Tibial artery (tissue), 4 donors: ENCODE measurements around the gene PDE6H.
A peak's percentile ranks its signal among the peaks of the same experiment; 100 is the strongest.

Experiments
- DNase-seq, 2 donors: peaks; one replicate each; pipeline ENCODE4 v3.0.0-alpha.2; 2019
- H3K27ac ChIP-seq, 2 donors: fragments of 200-600 bp; sonication (generic) in 1 of 2; 1 replicate in 1 of 2; 2 replicates in 1 of 2; pipeline ENCODE4 v1.5.1; 2018 to 2019; ENCODE audit warnings: mild to moderate bottlenecking in 1 of 2
- H3K27me3 ChIP-seq, 2 donors: fragments of 200-600 bp; sonication (generic) in 1 of 2; one replicate each; pipeline versions ENCODE4 v1.5.1 to v1.6.0; 2016 to 2019
- H3K36me3 ChIP-seq, 3 donors: fragments of 200-600 bp; sonication (generic) in 2 of 3; one replicate each; pipeline ENCODE4 v1.5.1; 2016 to 2019; ENCODE audit warnings: mild to moderate bottlenecking in 2 of 3
- H3K4me1 ChIP-seq, 4 donors: fragments of 200-600 bp; sonication (generic) in 2 of 4; 1 replicate in 3 of 4; 2 replicates in 1 of 4; pipeline ENCODE4 v1.5.1; 2016 to 2019
- H3K4me3 ChIP-seq, 2 donors: fragments of 200-600 bp; sonication (generic) in 1 of 2; 1 replicate in 1 of 2; 2 replicates in 1 of 2; pipeline ENCODE4 v1.5.1; 2018 to 2019; ENCODE audit warnings: mild to moderate bottlenecking in 2 of 2
- H3K9me3 ChIP-seq, 3 donors: fragments of 200-600 bp; sonication (generic) in 1 of 3; one replicate each; pipeline ENCODE4 v1.5.1; 2016 to 2019
- intact Hi-C: fragments of 100-400 bp; cut with DNase I; formaldehyde crosslinking; loops from one replicate; pipeline ENCODE4 v1.15.0; 2023; ENCODE audit warnings: low total_unique reads
- TF ChIP-seq, protein P1 (sequence below), 2 experiments: fragments of 200-600 bp in 1 of 2; fragments of 450-650 bp in 1 of 2; IDR thresholded peaks; one replicate each; pipeline ENCODE4 v1.5.1; 2017 to 2019; ENCODE audit warnings: antibody characterized with exemption in 2 of 2, mild to moderate bottlenecking in 1 of 2, moderate library complexity in 1 of 2

PDE6H gene

GRCh38 chr12:14989790-14990189 is 16.9 kb downstream of the PDE6H start:
- DNase-seq: no peak
- Histone ChIP-seq H3K27me3 (no peaks in the 10 kb centered on the region), H3K36me3 (no peaks in the 10 kb centered on the region), H3K4me3 (no peak overlapping the region), H3K27ac (no peak overlapping the region), H3K4me1 (peaks cover 0 to 8% (median 0%) of the 10 kb centered on the region in 4 donors), H3K9me3 (no peaks in the 10 kb centered on the region)
- intact Hi-C loops: loop anchor here (5.0 to 10.0 kb wide), 3 partner anchors 55 to 267 kb away; partner anchors contain the start of gene ERP27
- TF ChIP-seq, protein P1, sequence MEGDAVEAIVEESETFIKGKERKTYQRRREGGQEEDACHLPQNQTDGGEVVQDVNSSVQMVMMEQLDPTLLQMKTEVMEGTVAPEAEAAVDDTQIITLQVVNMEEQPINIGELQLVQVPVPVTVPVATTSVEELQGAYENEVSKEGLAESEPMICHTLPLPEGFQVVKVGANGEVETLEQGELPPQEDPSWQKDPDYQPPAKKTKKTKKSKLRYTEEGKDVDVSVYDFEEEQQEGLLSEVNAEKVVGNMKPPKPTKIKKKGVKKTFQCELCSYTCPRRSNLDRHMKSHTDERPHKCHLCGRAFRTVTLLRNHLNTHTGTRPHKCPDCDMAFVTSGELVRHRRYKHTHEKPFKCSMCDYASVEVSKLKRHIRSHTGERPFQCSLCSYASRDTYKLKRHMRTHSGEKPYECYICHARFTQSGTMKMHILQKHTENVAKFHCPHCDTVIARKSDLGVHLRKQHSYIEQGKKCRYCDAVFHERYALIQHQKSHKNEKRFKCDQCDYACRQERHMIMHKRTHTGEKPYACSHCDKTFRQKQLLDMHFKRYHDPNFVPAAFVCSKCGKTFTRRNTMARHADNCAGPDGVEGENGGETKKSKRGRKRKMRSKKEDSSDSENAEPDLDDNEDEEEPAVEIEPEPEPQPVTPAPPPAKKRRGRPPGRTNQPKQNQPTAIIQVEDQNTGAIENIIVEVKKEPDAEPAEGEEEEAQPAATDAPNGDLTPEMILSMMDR (IDR thresholded peaks at IDR 0.05): no peak

GRCh38 chr12:14991069-14991468 is 18.2 kb downstream of the PDE6H start:
- Histone ChIP-seq H3K4me3 (no peak overlapping the region), H3K36me3 (no peaks in the 10 kb centered on the region), H3K27me3 (no peaks in the 10 kb centered on the region), H3K27ac (no peak overlapping the region), H3K4me1 (peaks cover 0 to 13% (median 5%) of the 10 kb centered on the region in 4 donors), H3K9me3 (no peaks in the 10 kb centered on the region)
- TF ChIP-seq, protein P1 (IDR thresholded peaks at IDR 0.05): no peak
- intact Hi-C loops: loop anchor here (5.0 kb wide), 1 partner anchor 269 kb away; no protein-coding TSS in a partner anchor
- DNase-seq: no peak

- TF ChIP-seq, protein P1 (IDR thresholded peaks at IDR 0.05): no peak
- Histone ChIP-seq H3K4me3 (no peak overlapping the region), H3K4me1 (peaks cover 0 to 13% (median 5%) of the 10 kb centered on the region in 4 donors), H3K9me3 (no peaks in the 10 kb centered on the region), H3K36me3 (no peaks in the 10 kb centered on the region), H3K27me3 (no peaks in the 10 kb centered on the region), H3K27ac (no peak overlapping the region)
- no peak for DNase-seq
- intact Hi-C loops: loop anchor here (5.0 kb wide), 1 partner anchor 270 kb away; no protein-coding TSS in a partner anchor
Observed at GRCh38 chr12:14992673-14993072, 19.8 kb downstream of the PDE6H start.

GRCh38 chr12:14993117-14993516 is 20.3 kb downstream of the PDE6H start:
- intact Hi-C loops: loop anchor here (5.0 kb wide), 1 partner anchor 271 kb away; no protein-coding TSS in a partner anchor
- Histone ChIP-seq H3K27me3 (no peaks in the 10 kb centered on the region), H3K9me3 (no peaks in the 10 kb centered on the region), H3K4me1 (peaks cover 0 to 13% (median 5%) of the 10 kb centered on the region in 4 donors), H3K36me3 (no peaks in the 10 kb centered on the region), H3K4me3 (no peak overlapping the region), H3K27ac (no peak overlapping the region)
- DNase-seq: no peak
- TF ChIP-seq, protein P1 (IDR thresholded peaks at IDR 0.05): no peak

- TF ChIP-seq, protein P1 (IDR thresholded peaks at IDR 0.05): no peak
- no peak overlapping the region for H3K4me3 ChIP-seq
- H3K36me3 ChIP-seq: no peaks in the 10 kb centered on the region
- peak in 1 of 2 donors; percentile 24 for DNase-seq
- H3K4me1 ChIP-seq: peaks cover 0 to 19% (median 6%) of the 10 kb centered on the region in 4 donors
- H3K27ac ChIP-seq: peak overlapping the region; percentile 5 to 43
- intact Hi-C loops: loop anchor here (5.0 kb wide), 1 partner anchor 271 kb away; no protein-coding TSS in a partner anchor
- no peaks in the 10 kb centered on the region for H3K27me3 ChIP-seq
- H3K9me3 ChIP-seq: no peaks in the 10 kb centered on the region
Observed at GRCh38 chr12:14993537-14994266, 20.9 kb downstream of the PDE6H start.
